Measurements from ENCODE around the gene TMEM185B. TPM values are rescaled to one million over a fixed set of nuclear protein-coding genes. Genes with fewer than 3 reads are reported as not detected.
A peak's percentile ranks its signal among the peaks of the same experiment; 100 is the strongest.
"Not testable (repeated sequence)": the region's sequence is repeated elsewhere in the genome, so short reads cannot be mapped to it uniquely, and the experiment has no call there.

The TMEM185B gene
- total RNA-seq, 2 experiments from 2014 or later: 25.6 to 25.8 TPM

DNA sequence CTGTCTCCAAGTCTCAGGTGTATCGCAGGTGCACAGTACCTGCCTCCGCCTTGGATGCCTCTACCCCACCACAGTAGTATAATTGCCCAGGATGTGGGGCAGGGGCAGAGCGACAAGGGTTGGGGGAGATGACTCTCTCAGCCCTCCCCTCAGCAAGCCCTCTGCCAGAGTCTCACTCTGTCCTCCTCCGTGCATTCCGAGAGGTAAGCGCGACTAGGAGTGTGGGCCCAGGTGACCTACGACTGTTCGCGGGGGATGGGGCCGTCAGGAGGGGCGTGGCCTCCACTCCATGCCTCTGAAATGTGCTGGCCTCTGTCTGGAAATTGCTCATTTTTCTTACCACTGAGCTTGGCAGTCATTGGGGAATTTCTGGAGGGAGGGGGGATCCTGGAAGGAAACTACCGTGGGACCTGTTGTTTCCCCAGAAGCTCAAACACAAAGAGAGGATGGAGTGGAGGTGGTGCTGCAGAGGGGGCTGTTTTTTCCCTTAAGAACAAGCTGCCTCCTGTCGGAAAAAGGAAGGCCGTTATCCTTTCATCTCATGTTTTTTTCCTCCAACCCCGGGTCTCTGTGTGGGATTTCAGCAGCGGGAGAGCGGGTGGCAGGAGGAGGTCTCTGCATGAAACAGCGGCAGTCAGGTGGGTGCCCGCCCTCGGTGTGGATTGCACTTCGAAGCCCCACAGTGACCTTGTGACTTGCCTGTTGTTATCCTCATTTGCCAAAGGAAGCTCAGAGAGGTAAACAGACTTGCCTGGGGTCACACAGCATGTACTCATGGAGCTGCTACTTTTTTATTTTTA lies 16.5 kb upstream of the TMEM185B start:
- H3K36me3 Mint-ChIP-seq (ENCODE audit: low read depth): peaks cover 5% of the 10 kb centered on the region
- POLR2A ChIA-PET: interaction anchor here (0.6 to 1.0 kb wide), 2 partner anchors 13 to 63 kb away, joined by 3 to 5 read pairs; partner anchors contain the start of gene RALB
- no peak for DNase-seq
- H3K4me1 Mint-ChIP-seq (ENCODE audit: low read depth): peaks cover 9% of the 10 kb centered on the region
- no peaks in the 10 kb centered on the region for H3K27me3 Mint-ChIP-seq (ENCODE audit: low read depth)
- CTCF ChIA-PET: interaction anchor here (1.7 kb wide), 1 partner anchor 73 kb away, joined by 7 read pairs; no protein-coding TSS in a partner anchor
- no peak for ATAC-seq
- no peaks in the 10 kb centered on the region for H3K9me3 Mint-ChIP-seq (ENCODE audit: insufficient read depth)
- no peak overlapping the region for H3K27ac Mint-ChIP-seq
- no peak overlapping the region for H3K4me3 Mint-ChIP-seq

- ATAC-seq: no peak
- H3K27me3 Mint-ChIP-seq (ENCODE audit: low read depth): no peaks in the 10 kb centered on the region
- H3K4me1 Mint-ChIP-seq (ENCODE audit: low read depth): peaks cover 14% of the 10 kb centered on the region
- DNase-seq: no peak
- no peak overlapping the region for H3K4me3 Mint-ChIP-seq
- POLR2A ChIA-PET: no interaction called here
- H3K9me3 Mint-ChIP-seq (ENCODE audit: insufficient read depth): no peaks in the 10 kb centered on the region
- CTCF ChIA-PET: no interaction called here
- H3K36me3 Mint-ChIP-seq (ENCODE audit: low read depth): peaks cover 8% of the 10 kb centered on the region
- H3K27ac Mint-ChIP-seq: no peak overlapping the region
Measured at GRCh38 chr2:120238728-120239487, 15.7 kb upstream of the TMEM185B start.

GRCh38 chr2:120237491-120237902 lies 14.3 kb upstream of the TMEM185B start:
- POLR2A ChIA-PET: no interaction called here
- Mint-ChIP-seq H3K27ac (peak overlapping the region; percentile 15), H3K4me1 (ENCODE audit: low read depth) (peaks cover 27% of the 10 kb centered on the region), H3K27me3 (ENCODE audit: low read depth) (no peaks in the 10 kb centered on the region), H3K4me3 (no peak overlapping the region), H3K9me3 (ENCODE audit: insufficient read depth) (no peaks in the 10 kb centered on the region), H3K36me3 (ENCODE audit: low read depth) (peaks cover 5% of the 10 kb centered on the region)
- CTCF ChIA-PET: no interaction called here
- ATAC-seq (no peak), DNase-seq (no peak)

GRCh38 chr2:120236791-120237190 lies 13.6 kb upstream of the TMEM185B start:
- Mint-ChIP-seq H3K9me3 (ENCODE audit: insufficient read depth) (no peaks in the 10 kb centered on the region), H3K4me3 (no peak overlapping the region), H3K27me3 (ENCODE audit: low read depth) (no peaks in the 10 kb centered on the region), H3K27ac (no peak overlapping the region), H3K36me3 (ENCODE audit: low read depth) (peaks cover 10% of the 10 kb centered on the region), H3K4me1 (ENCODE audit: low read depth) (peaks cover 28% of the 10 kb centered on the region)
- POLR2A ChIA-PET: interaction anchor here (1.6 kb wide), 1 partner anchor 11 kb away, joined by 3 read pairs; no protein-coding TSS in a partner anchor
- CTCF ChIA-PET: interaction anchor here (1.0 to 1.3 kb wide), 2 partner anchors 11 to 60 kb away, joined by 3 to 7 read pairs; no protein-coding TSS in a partner anchor
- no peak for DNase-seq
- no peak for ATAC-seq

- H3K4me1 Mint-ChIP-seq (ENCODE audit: low read depth): peaks cover 28% of the 10 kb centered on the region
- peaks cover 14% of the 10 kb centered on the region for H3K36me3 Mint-ChIP-seq (ENCODE audit: low read depth)
- H3K27me3 Mint-ChIP-seq (ENCODE audit: low read depth): no peaks in the 10 kb centered on the region
- no peaks in the 10 kb centered on the region for H3K9me3 Mint-ChIP-seq (ENCODE audit: insufficient read depth)
- ChIA-PET POLR2A (interaction anchor here (1.6 kb wide), 1 partner anchor 12 kb away, joined by 3 read pairs; no protein-coding TSS in a partner anchor), CTCF (interaction anchor here (1.0 to 1.3 kb wide), 2 partner anchors 12 to 60 kb away, joined by 3 to 7 read pairs; no protein-coding TSS in a partner anchor)
- ATAC-seq: no peak
- no peak overlapping the region for H3K27ac Mint-ChIP-seq
- no peak for DNase-seq
- no peak overlapping the region for H3K4me3 Mint-ChIP-seq
Measured at GRCh38 chr2:120236316-120236715, 13.1 kb upstream of the TMEM185B start.

DNA sequence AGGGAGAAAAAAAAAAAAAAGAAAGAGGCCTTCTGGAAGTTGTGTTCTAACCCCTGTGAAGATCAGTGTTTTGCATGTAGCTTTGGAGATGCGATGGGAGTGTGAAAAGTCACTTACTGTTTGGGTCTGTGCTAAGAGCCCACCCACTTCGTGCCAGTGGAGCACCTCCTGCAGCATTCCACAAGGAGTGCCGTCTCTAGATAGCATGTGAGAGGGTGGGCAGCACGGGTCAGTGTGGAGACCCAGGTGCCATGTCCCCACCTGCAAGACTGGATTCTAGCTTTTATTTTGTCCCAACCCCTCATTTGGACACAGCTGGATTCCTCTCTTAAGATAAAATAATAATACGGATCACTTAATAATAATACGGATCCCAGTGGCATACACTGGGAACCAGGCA lies 12.5 kb upstream of the TMEM185B start:
- Mint-ChIP-seq H3K4me1 (ENCODE audit: low read depth) (peaks cover 31% of the 10 kb centered on the region), H3K27ac (no peak overlapping the region), H3K27me3 (ENCODE audit: low read depth) (no peaks in the 10 kb centered on the region), H3K9me3 (ENCODE audit: insufficient read depth) (no peaks in the 10 kb centered on the region), H3K4me3 (no peak overlapping the region), H3K36me3 (ENCODE audit: low read depth) (peaks cover 20% of the 10 kb centered on the region)
- ATAC-seq: no peak
- no peak for DNase-seq
- ChIA-PET CTCF (interaction anchor here (1.0 to 1.3 kb wide), 2 partner anchors 12 to 59 kb away, joined by 3 to 7 read pairs; no protein-coding TSS in a partner anchor), POLR2A (interaction anchor here (1.6 kb wide), 1 partner anchor 13 kb away, joined by 3 read pairs; no protein-coding TSS in a partner anchor)

GRCh38 chr2:120235158-120235557 lies 12.0 kb upstream of the TMEM185B start:
- H3K36me3 Mint-ChIP-seq (ENCODE audit: low read depth): peaks cover 24% of the 10 kb centered on the region
- H3K4me3 Mint-ChIP-seq; H3K27me3 Mint-ChIP-seq (ENCODE audit: low read depth); CTCF ChIA-PET; H3K9me3 Mint-ChIP-seq (ENCODE audit: insufficient read depth); POLR2A ChIA-PET; H3K27ac Mint-ChIP-seq; ATAC-seq; DNase-seq: not testable (repeated sequence)
- H3K4me1 Mint-ChIP-seq (ENCODE audit: low read depth): peaks cover 34% of the 10 kb centered on the region

GRCh38 chr2:120233292-120233691 lies 10.1 kb upstream of the TMEM185B start:
- Mint-ChIP-seq H3K4me3 (peak overlapping the region; percentile 99), H3K27me3 (ENCODE audit: low read depth) (no peaks in the 10 kb centered on the region), H3K9me3 (ENCODE audit: insufficient read depth) (no peaks in the 10 kb centered on the region), H3K27ac (peak overlapping the region; percentile 99), H3K36me3 (ENCODE audit: low read depth) (peaks cover 41% of the 10 kb centered on the region), H3K4me1 (ENCODE audit: low read depth) (peaks cover 49% of the 10 kb centered on the region)
- POLR2A ChIA-PET: interaction anchor here (0.7 to 2.2 kb wide), 7 partner anchors 11 to 81 kb away, joined by 3 to 20 read pairs (median 4); partner anchors contain the start of genes RALB and TMEM185B
- CTCF ChIA-PET: interaction anchor here (1.6 to 4.9 kb wide), 4 partner anchors 19 to 80 kb away, joined by 5 to 37 read pairs (median 22); partner anchors contain the start of gene RALB
- DNase-seq (no peak), ATAC-seq (no peak)

- CTCF ChIA-PET: interaction anchor here (0.7 to 4.9 kb wide), 10 partner anchors 9 to 529 kb away, joined by 3 to 37 read pairs (median 4); partner anchors contain the start of genes RALB and TMEM185B
- peaks cover 51% of the 10 kb centered on the region for H3K36me3 Mint-ChIP-seq (ENCODE audit: low read depth)
- DNase-seq: peak; percentile 91
- H3K9me3 Mint-ChIP-seq (ENCODE audit: insufficient read depth): no peaks in the 10 kb centered on the region
- H3K27ac Mint-ChIP-seq: peak overlapping the region; percentile 99
- POLR2A ChIA-PET: interaction anchor here (0.8 to 2.2 kb wide), 13 partner anchors 9 to 593 kb away, joined by 3 to 20 read pairs (median 4); partner anchors contain the start of genes RALB and TMEM185B
- peak overlapping the region; percentile 99 for H3K4me3 Mint-ChIP-seq
- ATAC-seq: peak; percentile 91
- H3K4me1 Mint-ChIP-seq (ENCODE audit: low read depth): peaks cover 55% of the 10 kb centered on the region
- H3K27me3 Mint-ChIP-seq (ENCODE audit: low read depth): no peaks in the 10 kb centered on the region
Measured at GRCh38 chr2:120231974-120232635, 8.9 kb upstream of the TMEM185B start.

DNA sequence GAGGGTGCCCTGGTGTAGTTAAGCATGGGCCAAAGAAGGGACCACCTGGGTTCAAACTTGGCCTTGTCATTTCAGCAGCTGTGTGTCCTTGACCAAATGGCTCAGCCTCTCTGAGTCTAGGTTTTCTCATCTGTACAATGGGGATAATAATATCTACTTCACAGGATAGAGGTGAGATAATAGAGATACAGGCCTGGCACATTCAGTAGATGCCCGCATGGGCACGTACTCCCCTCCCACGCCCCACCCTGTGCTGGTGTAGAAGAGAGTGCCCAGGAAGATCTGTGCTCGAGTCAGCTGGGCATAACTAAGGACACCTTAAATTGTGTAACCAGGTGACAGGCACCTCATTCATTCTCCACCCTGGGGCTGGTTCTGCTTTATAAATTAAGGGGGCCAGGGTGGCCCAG lies 8.4 kb upstream of the TMEM185B start:
- Mint-ChIP-seq H3K4me3 (peak overlapping the region; percentile 99), H3K27ac (peak overlapping the region; percentile 99), H3K9me3 (ENCODE audit: insufficient read depth) (no peaks in the 10 kb centered on the region), H3K27me3 (ENCODE audit: low read depth) (no peaks in the 10 kb centered on the region), H3K36me3 (ENCODE audit: low read depth) (peaks cover 56% of the 10 kb centered on the region), H3K4me1 (ENCODE audit: low read depth) (peaks cover 61% of the 10 kb centered on the region)
- peak; percentile 35 for DNase-seq
- ChIA-PET CTCF (interaction anchor here (1.1 to 4.9 kb wide), 5 partner anchors 9 to 82 kb away, joined by 3 to 37 read pairs (median 7); partner anchors contain the start of gene TMEM185B), POLR2A (interaction anchor here (1.0 to 2.2 kb wide), 8 partner anchors 9 to 82 kb away, joined by 3 to 20 read pairs (median 6); partner anchors contain the start of genes RALB and TMEM185B)
- ATAC-seq: peak; percentile 31

All from activated CD8-positive, alpha-beta T cell treated with anti-CD3 and anti-CD28 coated beads, Interleukin-2, amount 10 ng/mL, durations not matched to agents 7 days and 5 days (primary cell).